ENCODE results near the gene MIER3. TPM values are rescaled to one million over a fixed set of nuclear protein-coding genes. Genes with fewer than 3 reads are reported as not detected.

MIER3 gene
- total RNA-seq, 1 experiment from 2014 or later: 26.3 TPM

- no TSS peak for BruUV-seq (replicated peaks)
- no peaks in the 10 kb centered on the region for H3K4me1 Mint-ChIP-seq (ENCODE audit: low read depth, unreplicated experiment)
- no peaks in the 10 kb centered on the region for H3K9me3 Mint-ChIP-seq (ENCODE audit: low read depth, unreplicated experiment)
- intact Hi-C loops (cut with micrococcal nuclease; ENCODE audit: unreplicated experiment): loop anchor here (2.0 to 5.0 kb wide), 3 partner anchors 320 to 1562 kb away; partner anchors contain the start of gene PLK2
- TF ChIP-seq CTCF (IDR thresholded peaks at IDR 0.05; ENCODE audit: unreplicated experiment): no peak
- H3K36me3 Mint-ChIP-seq (ENCODE audit: insufficient read depth, unreplicated experiment): no peaks in the 10 kb centered on the region
- no peak overlapping the region for H3K27ac Mint-ChIP-seq (ENCODE audit: unreplicated experiment)
- H3K27me3 Mint-ChIP-seq (ENCODE audit: unreplicated experiment): no peaks in the 10 kb centered on the region
- DNase-seq: no peak
- no peak overlapping the region for H3K4me3 Mint-ChIP-seq (ENCODE audit: low read depth, unreplicated experiment)
- CTCF ChIA-PET: interaction anchor here (0.6 to 2.0 kb wide), 5 partner anchors 9 to 630 kb away, joined by 3 to 12 read pairs (median 3); no protein-coding TSS in a partner anchor
Measured at GRCh38 chr5:56900395-56900794, 51.5 kb downstream of the MIER3 start.

DNA sequence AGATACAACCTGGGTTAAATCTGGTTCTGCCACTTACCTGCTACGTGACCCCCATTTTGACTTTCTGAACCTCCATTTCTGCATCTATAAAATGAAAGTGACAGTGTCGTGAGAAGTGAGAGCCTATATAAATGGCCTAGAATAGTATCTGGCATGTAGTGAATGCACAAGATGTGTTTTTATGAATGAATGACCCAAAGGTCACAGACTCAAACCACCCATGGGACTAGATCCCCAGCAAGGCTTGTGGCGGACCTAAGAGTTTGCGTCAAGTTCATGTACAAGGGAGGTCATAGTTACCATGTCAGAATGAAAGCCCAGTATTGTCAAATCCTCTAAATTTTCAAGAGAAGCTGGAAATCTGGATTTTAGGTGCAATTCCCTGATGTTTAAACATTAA is 53.7 kb downstream of the MIER3 start:
- no TSS peak for BruUV-seq (replicated peaks)
- intact Hi-C loops (cut with micrococcal nuclease; ENCODE audit: unreplicated experiment): no loop called here

GRCh38 chr5:56896763-56897162 is 55.2 kb downstream of the MIER3 start:
- intact Hi-C loops (cut with micrococcal nuclease; ENCODE audit: unreplicated experiment): no loop called here
- TF ChIP-seq CTCF (IDR thresholded peaks at IDR 0.05; ENCODE audit: unreplicated experiment): no peak
- Mint-ChIP-seq H3K4me3 (ENCODE audit: low read depth, unreplicated experiment) (no peak overlapping the region), H3K27me3 (ENCODE audit: unreplicated experiment) (no peaks in the 10 kb centered on the region), H3K36me3 (ENCODE audit: insufficient read depth, unreplicated experiment) (peaks cover 8% of the 10 kb centered on the region), H3K9me3 (ENCODE audit: low read depth, unreplicated experiment) (no peaks in the 10 kb centered on the region), H3K4me1 (ENCODE audit: low read depth, unreplicated experiment) (no peaks in the 10 kb centered on the region), H3K27ac (ENCODE audit: unreplicated experiment) (no peak overlapping the region)
- CTCF ChIA-PET: interaction anchor here (0.6 to 1.4 kb wide), 3 partner anchors 58 to 1588 kb away, joined by 3 to 4 read pairs (median 3); no protein-coding TSS in a partner anchor
- no peak for DNase-seq
- BruUV-seq (replicated peaks): no TSS peak

More for the DNA sequence above, 53.7 kb downstream of the MIER3 start:
- CTCF ChIA-PET: interaction anchor here (0.5 kb wide), 1 partner anchor 231 kb away, joined by 3 read pairs; no protein-coding TSS in a partner anchor
- no peak for TF ChIP-seq CTCF (IDR thresholded peaks at IDR 0.05; ENCODE audit: unreplicated experiment)
- Mint-ChIP-seq H3K4me1 (ENCODE audit: low read depth, unreplicated experiment) (no peaks in the 10 kb centered on the region), H3K36me3 (ENCODE audit: insufficient read depth, unreplicated experiment) (no peaks in the 10 kb centered on the region), H3K9me3 (ENCODE audit: low read depth, unreplicated experiment) (no peaks in the 10 kb centered on the region), H3K27ac (ENCODE audit: unreplicated experiment) (no peak overlapping the region), H3K27me3 (ENCODE audit: unreplicated experiment) (no peaks in the 10 kb centered on the region), H3K4me3 (ENCODE audit: low read depth, unreplicated experiment) (no peak overlapping the region)
- DNase-seq: no peak

DNA sequence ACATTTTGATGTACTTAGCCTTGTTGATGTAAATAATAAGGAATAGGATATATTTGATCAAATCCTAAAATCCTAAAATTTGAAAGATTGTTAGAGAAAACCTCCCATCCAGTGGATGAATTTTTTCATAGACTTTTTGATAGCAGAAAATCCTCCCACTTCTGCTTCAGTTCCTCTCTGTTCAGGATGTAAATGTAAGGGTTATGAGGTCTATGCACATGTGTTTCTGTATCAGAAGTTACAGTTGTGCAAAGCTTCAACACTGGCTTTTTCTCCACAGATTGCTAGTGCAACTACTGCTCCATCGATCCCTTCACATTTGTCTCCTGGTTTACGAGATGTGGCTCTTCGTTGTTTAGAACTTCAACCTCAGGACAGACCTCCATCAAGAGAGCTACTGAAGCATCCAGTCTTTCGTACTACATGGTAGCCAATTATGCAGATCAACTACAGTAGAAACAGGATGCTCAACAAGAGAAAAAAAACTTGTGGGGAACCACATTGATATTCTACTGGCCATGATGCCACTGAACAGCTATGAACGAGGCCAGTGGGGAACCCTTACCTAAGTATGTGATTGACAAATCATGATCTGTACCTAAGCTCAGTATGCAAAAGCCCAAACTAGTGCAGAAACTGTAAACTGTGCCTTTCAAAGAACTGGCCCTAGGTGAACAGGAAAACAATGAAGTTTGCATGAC is 58.5 kb downstream of the MIER3 start:
- H3K27ac Mint-ChIP-seq (ENCODE audit: unreplicated experiment): no peak overlapping the region
- TF ChIP-seq CTCF (IDR thresholded peaks at IDR 0.05; ENCODE audit: unreplicated experiment): no peak
- no peak overlapping the region for H3K4me3 Mint-ChIP-seq (ENCODE audit: low read depth, unreplicated experiment)
- CTCF ChIA-PET: no interaction called here
- peaks cover 35% of the 10 kb centered on the region for H3K36me3 Mint-ChIP-seq (ENCODE audit: insufficient read depth, unreplicated experiment)
- H3K4me1 Mint-ChIP-seq (ENCODE audit: low read depth, unreplicated experiment): no peaks in the 10 kb centered on the region
- DNase-seq: no peak
- intact Hi-C loops (cut with micrococcal nuclease; ENCODE audit: unreplicated experiment): no loop called here
- no TSS peak for BruUV-seq (replicated peaks)
- H3K9me3 Mint-ChIP-seq (ENCODE audit: low read depth, unreplicated experiment): no peaks in the 10 kb centered on the region
- no peaks in the 10 kb centered on the region for H3K27me3 Mint-ChIP-seq (ENCODE audit: unreplicated experiment)

Measured in Calu3 (cell line).